ENCODE measurements around the gene KDM1A. TPM values are rescaled to one million over a fixed set of nuclear protein-coding genes. Genes with fewer than 3 reads are reported as not detected.
"Not testable (repeated sequence)": the region's sequence is repeated elsewhere in the genome, so short reads cannot be mapped to it uniquely, and the experiment has no call there.

The KDM1A gene
- total RNA-seq, 1 donor from 2014 or later = 258 TPM

DNA sequence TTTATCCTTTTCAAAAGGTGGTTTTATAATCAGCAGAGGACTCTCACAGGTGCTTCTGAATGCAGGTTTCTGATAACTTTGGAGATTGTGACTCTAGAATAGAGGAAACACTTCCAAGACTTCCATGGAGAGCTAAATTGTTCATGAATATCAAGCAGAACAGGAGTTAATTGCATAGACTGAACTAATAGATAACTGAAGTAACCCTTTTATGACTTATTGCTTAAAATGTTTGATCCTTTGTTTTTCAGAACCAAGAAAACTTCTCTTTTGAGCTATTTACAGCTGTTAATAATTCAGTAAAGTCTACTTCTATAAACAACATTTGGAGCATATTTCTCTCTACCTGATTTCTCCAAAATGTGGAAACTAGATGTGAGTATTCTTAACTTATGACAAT is 23.5 kb upstream of the KDM1A start:
- no peak for DNase-seq (ENCODE audit: low read depth, low spot score)
- TF ChIP-seq, protein P1, sequence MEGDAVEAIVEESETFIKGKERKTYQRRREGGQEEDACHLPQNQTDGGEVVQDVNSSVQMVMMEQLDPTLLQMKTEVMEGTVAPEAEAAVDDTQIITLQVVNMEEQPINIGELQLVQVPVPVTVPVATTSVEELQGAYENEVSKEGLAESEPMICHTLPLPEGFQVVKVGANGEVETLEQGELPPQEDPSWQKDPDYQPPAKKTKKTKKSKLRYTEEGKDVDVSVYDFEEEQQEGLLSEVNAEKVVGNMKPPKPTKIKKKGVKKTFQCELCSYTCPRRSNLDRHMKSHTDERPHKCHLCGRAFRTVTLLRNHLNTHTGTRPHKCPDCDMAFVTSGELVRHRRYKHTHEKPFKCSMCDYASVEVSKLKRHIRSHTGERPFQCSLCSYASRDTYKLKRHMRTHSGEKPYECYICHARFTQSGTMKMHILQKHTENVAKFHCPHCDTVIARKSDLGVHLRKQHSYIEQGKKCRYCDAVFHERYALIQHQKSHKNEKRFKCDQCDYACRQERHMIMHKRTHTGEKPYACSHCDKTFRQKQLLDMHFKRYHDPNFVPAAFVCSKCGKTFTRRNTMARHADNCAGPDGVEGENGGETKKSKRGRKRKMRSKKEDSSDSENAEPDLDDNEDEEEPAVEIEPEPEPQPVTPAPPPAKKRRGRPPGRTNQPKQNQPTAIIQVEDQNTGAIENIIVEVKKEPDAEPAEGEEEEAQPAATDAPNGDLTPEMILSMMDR (conservative IDR thresholded peaks at IDR 0.05) = no peak
- peaks cover 10% of the 10 kb centered on the region for H3K9me3 Mint-ChIP-seq
- H3K27ac Mint-ChIP-seq (ENCODE audit: unreplicated experiment) = no peak overlapping the region
- H3K36me3 Mint-ChIP-seq (ENCODE audit: low read depth) = peaks cover 6% of the 10 kb centered on the region
- H3K4me3 Mint-ChIP-seq = no peak overlapping the region
- H3K4me1 Mint-ChIP-seq = no peaks in the 10 kb centered on the region
- no peaks in the 10 kb centered on the region for H3K27me3 Mint-ChIP-seq (ENCODE audit: low read depth)

DNA sequence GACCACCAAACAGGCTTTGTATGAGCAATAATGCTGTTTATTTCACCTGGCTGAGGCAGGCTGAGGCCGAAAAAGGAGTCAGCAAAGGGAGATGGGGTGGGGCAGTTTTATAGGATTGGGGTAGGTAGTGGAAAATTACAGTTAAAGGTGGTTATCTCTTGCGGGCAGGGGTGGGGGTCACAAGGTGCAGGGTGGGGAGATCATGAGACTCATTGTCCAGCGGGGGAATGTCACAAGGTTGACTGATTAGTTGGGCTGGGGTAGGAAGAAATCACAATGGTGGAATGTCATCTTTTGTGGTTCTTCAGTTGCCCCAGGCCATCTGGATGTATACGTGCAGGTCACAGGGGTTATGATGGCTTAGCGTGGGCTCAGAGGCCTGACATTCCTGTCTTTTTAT is 21.7 kb upstream of the KDM1A start:
- H3K4me1 Mint-ChIP-seq; H3K27ac Mint-ChIP-seq (ENCODE audit: unreplicated experiment); H3K4me3 Mint-ChIP-seq; H3K27me3 Mint-ChIP-seq (ENCODE audit: low read depth); DNase-seq (ENCODE audit: low read depth, low spot score); H3K36me3 Mint-ChIP-seq (ENCODE audit: low read depth): not testable (repeated sequence)
- H3K9me3 Mint-ChIP-seq = peaks cover 10% of the 10 kb centered on the region

DNA sequence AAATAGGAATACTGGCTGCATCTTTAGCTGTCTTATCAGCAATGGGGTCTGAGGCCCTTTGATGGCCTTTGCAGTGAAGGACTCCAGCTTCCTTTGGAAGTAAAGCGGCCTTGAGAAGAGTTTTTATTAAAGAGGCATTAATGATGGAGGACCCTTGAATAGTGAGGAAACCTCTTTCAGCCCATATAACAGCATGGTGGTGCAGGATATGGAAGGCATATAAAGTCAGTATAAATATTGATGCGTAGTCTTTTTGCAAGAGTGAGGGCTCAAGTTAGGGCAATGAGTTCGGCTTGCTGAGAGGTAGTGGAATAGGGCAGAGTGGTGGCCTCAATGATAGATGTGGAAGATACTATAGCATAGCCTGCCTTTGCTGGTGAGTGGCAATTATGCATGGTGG is 19.1 kb upstream of the KDM1A start:
- H3K27me3 Mint-ChIP-seq (ENCODE audit: low read depth); H3K4me3 Mint-ChIP-seq; H3K4me1 Mint-ChIP-seq; DNase-seq (ENCODE audit: low read depth, low spot score); H3K36me3 Mint-ChIP-seq (ENCODE audit: low read depth); H3K27ac Mint-ChIP-seq (ENCODE audit: unreplicated experiment); H3K9me3 Mint-ChIP-seq: not testable (repeated sequence)

DNA sequence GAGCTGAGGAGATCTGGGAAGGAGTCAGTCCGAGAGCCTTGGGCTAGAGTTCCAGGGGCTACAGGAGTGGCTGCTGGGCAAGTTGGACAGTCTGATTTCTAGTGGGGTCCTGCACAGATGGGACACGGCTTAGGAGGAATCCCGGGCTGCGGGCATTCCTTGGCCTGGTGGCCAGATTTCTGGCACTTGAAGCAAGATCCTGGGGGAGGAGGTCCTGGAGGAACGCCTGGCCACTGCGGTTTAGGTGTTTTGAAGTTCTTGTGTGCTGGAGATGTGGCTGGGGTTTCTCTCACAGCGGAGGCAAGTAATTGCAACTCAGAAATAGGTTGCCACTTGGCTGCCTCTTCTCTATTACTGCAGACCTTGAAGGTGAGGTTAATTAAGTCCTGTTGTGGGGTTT is 17.1 kb upstream of the KDM1A start:
- H3K27me3 Mint-ChIP-seq (ENCODE audit: low read depth); H3K4me3 Mint-ChIP-seq; DNase-seq (ENCODE audit: low read depth, low spot score); H3K27ac Mint-ChIP-seq (ENCODE audit: unreplicated experiment); H3K4me1 Mint-ChIP-seq; H3K9me3 Mint-ChIP-seq; H3K36me3 Mint-ChIP-seq (ENCODE audit: low read depth): not testable (repeated sequence)

DNA sequence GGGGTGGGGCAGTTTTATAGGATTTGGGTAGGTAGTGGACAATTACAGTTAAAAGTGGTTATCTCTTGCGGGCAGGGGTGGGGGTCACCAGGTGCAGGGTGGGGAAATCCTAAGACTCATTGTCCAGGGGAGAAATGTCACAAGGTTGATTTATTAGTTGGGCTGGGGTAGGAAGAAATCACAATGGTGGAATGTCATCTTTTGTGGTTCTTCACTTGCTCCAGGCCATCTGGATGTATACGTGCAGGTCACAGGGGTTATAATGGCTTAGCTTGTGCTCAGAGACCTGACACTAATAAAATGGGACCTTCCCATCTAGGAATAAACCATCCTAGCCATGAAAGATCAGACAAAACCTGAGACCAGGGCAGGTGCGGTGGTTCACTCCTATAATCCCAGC is 15.2 kb upstream of the KDM1A start:
- TF ChIP-seq, protein P1 (conservative IDR thresholded peaks at IDR 0.05) = no peak
- Mint-ChIP-seq H3K4me3 (no peak overlapping the region), H3K36me3 (ENCODE audit: low read depth) (no peaks in the 10 kb centered on the region), H3K27me3 (ENCODE audit: low read depth) (no peaks in the 10 kb centered on the region), H3K4me1 (no peaks in the 10 kb centered on the region), H3K27ac (ENCODE audit: unreplicated experiment) (no peak overlapping the region), H3K9me3 (no peaks in the 10 kb centered on the region)
- no peak for DNase-seq (ENCODE audit: low read depth, low spot score)

DNA sequence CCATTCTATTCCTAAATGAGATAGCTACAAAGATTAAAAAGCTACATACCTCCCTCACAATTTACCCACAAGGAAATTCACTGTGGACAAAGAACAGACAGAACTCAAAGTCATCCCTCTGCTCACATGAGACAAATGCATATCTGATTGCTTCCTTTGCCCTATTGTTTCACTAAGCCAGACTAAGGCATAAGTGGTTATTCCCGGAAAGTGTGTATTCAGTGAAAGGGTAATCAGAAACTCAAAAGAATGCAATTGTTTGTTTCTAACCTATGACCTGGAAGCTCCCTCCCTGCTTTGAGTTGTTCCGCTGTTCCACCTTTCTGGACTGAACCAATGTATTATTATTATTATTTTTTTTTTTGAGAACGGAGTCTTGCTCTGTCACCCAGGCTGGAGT is 14.5 kb upstream of the KDM1A start:
- H3K36me3 Mint-ChIP-seq (ENCODE audit: low read depth); H3K27me3 Mint-ChIP-seq (ENCODE audit: low read depth); H3K9me3 Mint-ChIP-seq; H3K4me3 Mint-ChIP-seq; H3K4me1 Mint-ChIP-seq; H3K27ac Mint-ChIP-seq (ENCODE audit: unreplicated experiment); DNase-seq (ENCODE audit: low read depth, low spot score): not testable (repeated sequence)

DNA sequence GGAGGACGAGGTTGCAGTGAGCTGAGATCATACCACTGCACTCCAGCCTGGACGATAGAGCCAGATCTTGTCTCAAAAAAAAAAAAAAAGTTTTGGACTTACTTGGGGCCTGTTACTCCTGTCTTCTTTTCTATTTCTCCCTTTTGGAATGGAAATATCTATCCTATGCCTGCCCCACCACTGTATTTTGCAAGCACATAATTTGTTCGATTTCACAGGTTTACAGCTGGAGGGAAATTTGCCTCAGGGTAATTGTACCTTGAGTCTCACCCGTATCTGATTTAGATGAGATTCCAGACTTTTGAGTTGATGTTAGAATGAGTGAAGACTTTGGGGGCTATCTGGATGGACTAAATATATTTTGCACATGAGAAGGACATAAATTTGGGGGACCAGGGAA is 12.2 kb upstream of the KDM1A start:
- no peaks in the 10 kb centered on the region for H3K27me3 Mint-ChIP-seq (ENCODE audit: low read depth)
- H3K4me3 Mint-ChIP-seq = no peak overlapping the region
- no peaks in the 10 kb centered on the region for H3K4me1 Mint-ChIP-seq
- TF ChIP-seq, protein P1 (conservative IDR thresholded peaks at IDR 0.05) = no peak
- DNase-seq (ENCODE audit: low read depth, low spot score) = no peak
- H3K36me3 Mint-ChIP-seq (ENCODE audit: low read depth) = no peaks in the 10 kb centered on the region
- no peaks in the 10 kb centered on the region for H3K9me3 Mint-ChIP-seq
- no peak overlapping the region for H3K27ac Mint-ChIP-seq (ENCODE audit: unreplicated experiment)

DNA sequence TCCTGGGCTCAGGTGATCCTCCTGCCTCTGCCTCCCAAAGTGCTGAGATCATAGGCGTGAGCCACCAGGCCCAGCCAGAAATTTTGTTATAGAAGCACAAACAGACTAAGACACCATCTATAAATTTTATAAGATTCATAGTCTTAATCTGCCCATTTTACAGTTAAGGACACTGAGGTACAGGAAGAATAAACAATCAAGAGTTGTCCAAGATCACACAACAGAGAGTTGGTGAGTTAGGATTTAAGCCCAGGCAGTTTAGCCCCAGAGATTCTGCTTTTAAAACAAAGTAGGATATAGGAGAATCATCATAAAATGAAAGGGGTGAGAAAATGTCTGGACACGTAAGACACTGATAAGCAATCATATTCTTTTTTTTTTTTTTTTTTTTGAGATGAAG is 10.4 kb upstream of the KDM1A start:
- no peaks in the 10 kb centered on the region for H3K9me3 Mint-ChIP-seq
- TF ChIP-seq, protein P1 (conservative IDR thresholded peaks at IDR 0.05) = no peak
- H3K4me1 Mint-ChIP-seq = peaks cover 5% of the 10 kb centered on the region
- DNase-seq (ENCODE audit: low read depth, low spot score) = no peak
- no peaks in the 10 kb centered on the region for H3K36me3 Mint-ChIP-seq (ENCODE audit: low read depth)
- H3K27ac Mint-ChIP-seq (ENCODE audit: unreplicated experiment) = no peak overlapping the region
- H3K4me3 Mint-ChIP-seq = no peak overlapping the region
- no peaks in the 10 kb centered on the region for H3K27me3 Mint-ChIP-seq (ENCODE audit: low read depth)

DNA sequence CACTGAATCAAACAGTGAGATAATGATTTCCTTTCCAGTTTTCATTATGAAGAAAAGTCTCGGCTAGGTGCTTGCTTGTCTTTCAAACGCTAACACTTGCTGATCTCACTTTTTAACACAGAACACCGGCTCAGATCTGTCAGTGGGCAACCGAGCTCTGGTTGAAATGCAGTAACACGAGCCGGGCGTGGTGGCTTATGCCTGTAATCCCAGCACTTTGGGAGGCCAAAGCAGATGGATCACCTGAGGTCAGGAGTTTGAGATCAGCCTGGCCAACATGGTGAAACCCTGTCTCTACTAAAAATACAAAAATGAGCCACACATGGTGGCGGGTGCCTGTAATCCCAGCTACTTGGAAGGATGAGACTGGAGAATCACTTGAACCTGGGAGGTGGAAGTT is 9.2 kb upstream of the KDM1A start:
- not testable (repeated sequence) for H3K27ac Mint-ChIP-seq (ENCODE audit: unreplicated experiment); DNase-seq (ENCODE audit: low read depth, low spot score); H3K4me1 Mint-ChIP-seq; H3K36me3 Mint-ChIP-seq (ENCODE audit: low read depth); H3K4me3 Mint-ChIP-seq; H3K9me3 Mint-ChIP-seq; H3K27me3 Mint-ChIP-seq (ENCODE audit: low read depth)
